GM19438 (cell line): ENCODE results near the gene C16orf74.

ENCODE experiments used
- ATAC-seq: cut with Tn5 transposase; IDR thresholded peaks from one replicate; pipeline ENCODE4 v1.9.1; 2021; ENCODE audit warnings: low read depth; ENCODE audit not compliant: unreplicated experiment

The C16orf74 gene

GRCh38 chr16:85660843-85661739, 89.8 kb downstream of the C16orf74 start:
- ATAC-seq = no peak

GRCh38 chr16:85659805-85660511, 90.9 kb downstream of the C16orf74 start:
- ATAC-seq = no peak

GRCh38 chr16:85659336-85659735, 91.6 kb downstream of the C16orf74 start:
- ATAC-seq = no peak

- ATAC-seq = no peak
These were observed 92.2 kb downstream of the C16orf74 start for GRCh38 chr16:85658504-85659326.

GRCh38 chr16:85657996-85658395, 92.9 kb downstream of the C16orf74 start:
- ATAC-seq = no peak
